ENCODE measurements around the gene CACNA2D2. TPM values are rescaled to one million over a fixed set of nuclear protein-coding genes. Genes with fewer than 3 reads are reported as not detected.

The CACNA2D2 gene
- total and polyA plus RNA-seq, 2 donors (not counting 1 experiment from before 2014, with no cell fraction given), result 0.06 TPM; not detected in 1

GRCh38 chr3:50478671-50479260 lies 24.7 kb downstream of the CACNA2D2 start:
- Histone ChIP-seq H3K79me2 (ENCODE audit: control insufficient read depth, insufficient read depth, low read length) (no peaks in the 10 kb centered on the region), H3K27ac (ENCODE audit: insufficient read depth, low read length) (no peak overlapping the region), H3K27me3 (ENCODE audit: control insufficient read depth, insufficient read depth, low read length) (no peaks in the 10 kb centered on the region), H3K9me3 (ENCODE audit: control insufficient read depth, insufficient read depth, low read depth, low read length) (no peaks in the 10 kb centered on the region), H4K20me1 (ENCODE audit: control insufficient read depth, extremely low read depth, insufficient read depth, low read length) (no peaks in the 10 kb centered on the region), H3K4me2 (ENCODE audit: extremely low read depth, insufficient read depth, low read length) (no peak overlapping the region), H2AFZ (ENCODE audit: low read length) (no peak overlapping the region), H3K9ac (ENCODE audit: insufficient read depth, low read length) (no peak overlapping the region), H3K4me3 (replicated peaks in 1 of 4; ENCODE audit: control extremely low read depth in 1 of 4, insufficient read depth in 1 of 4, low read depth in 3 of 4, low read length in 4 of 4) (no peak overlapping the region), H3K36me3 (ENCODE audit: control insufficient read depth, insufficient read depth, low read length) (no peaks in the 10 kb centered on the region), H3K4me1 (ENCODE audit: control insufficient read depth, extremely low read depth, insufficient read depth, low read length) (no peaks in the 10 kb centered on the region)
- no peak for DNase-seq (ENCODE audit: low read depth in 2 of 2)
- TF ChIP-seq EZH2 (IDR thresholded peaks at IDR 0.05; ENCODE audit: low read length, missing control alignments) (no peak), CTCF (conservative IDR thresholded peaks at IDR 0.05 in 1 of 2, IDR thresholded peaks at IDR 0.05 in 1 of 2; ENCODE audit: low read depth in 1 of 2, low read length in 2 of 2) (no peak)

- H3K27ac ChIP-seq (ENCODE audit: insufficient read depth, low read length), result no peak overlapping the region
- TF ChIP-seq CTCF (conservative IDR thresholded peaks at IDR 0.05 in 1 of 2, IDR thresholded peaks at IDR 0.05 in 1 of 2; ENCODE audit: low read depth in 1 of 2, low read length in 2 of 2) (no peak), EZH2 (IDR thresholded peaks at IDR 0.05; ENCODE audit: low read length, missing control alignments) (no peak)
- H2AFZ ChIP-seq (ENCODE audit: low read length), result no peak overlapping the region
- no peaks in the 10 kb centered on the region for H3K9me3 ChIP-seq (ENCODE audit: control insufficient read depth, insufficient read depth, low read depth, low read length)
- H3K4me1 ChIP-seq (ENCODE audit: control insufficient read depth, extremely low read depth, insufficient read depth, low read length), result no peaks in the 10 kb centered on the region
- DNase-seq (ENCODE audit: low read depth in 2 of 2), result no peak
- no peak overlapping the region for H3K9ac ChIP-seq (ENCODE audit: insufficient read depth, low read length)
- no peak overlapping the region for H3K4me3 ChIP-seq (replicated peaks in 1 of 4; ENCODE audit: control extremely low read depth in 1 of 4, insufficient read depth in 1 of 4, low read depth in 3 of 4, low read length in 4 of 4)
- no peaks in the 10 kb centered on the region for H3K36me3 ChIP-seq (ENCODE audit: control insufficient read depth, insufficient read depth, low read length)
- H4K20me1 ChIP-seq (ENCODE audit: control insufficient read depth, extremely low read depth, insufficient read depth, low read length), result no peaks in the 10 kb centered on the region
- H3K79me2 ChIP-seq (ENCODE audit: control insufficient read depth, insufficient read depth, low read length), result no peaks in the 10 kb centered on the region
- H3K27me3 ChIP-seq (ENCODE audit: control insufficient read depth, insufficient read depth, low read length), result no peaks in the 10 kb centered on the region
- no peak overlapping the region for H3K4me2 ChIP-seq (ENCODE audit: extremely low read depth, insufficient read depth, low read length)
These were observed 25.4 kb downstream of the CACNA2D2 start for GRCh38 chr3:50478051-50478450.

GRCh38 chr3:50475348-50475747 lies 28.1 kb downstream of the CACNA2D2 start:
- Histone ChIP-seq H3K4me1 (ENCODE audit: control insufficient read depth, extremely low read depth, insufficient read depth, low read length) (no peaks in the 10 kb centered on the region), H3K4me2 (ENCODE audit: extremely low read depth, insufficient read depth, low read length) (no peak overlapping the region), H3K4me3 (replicated peaks in 1 of 4; ENCODE audit: control extremely low read depth in 1 of 4, insufficient read depth in 1 of 4, low read depth in 3 of 4, low read length in 4 of 4) (no peak overlapping the region), H3K27ac (ENCODE audit: insufficient read depth, low read length) (no peak overlapping the region), H3K27me3 (ENCODE audit: control insufficient read depth, insufficient read depth, low read length) (no peaks in the 10 kb centered on the region), H3K36me3 (ENCODE audit: control insufficient read depth, insufficient read depth, low read length) (no peaks in the 10 kb centered on the region), H3K9ac (ENCODE audit: insufficient read depth, low read length) (no peak overlapping the region), H2AFZ (ENCODE audit: low read length) (no peak overlapping the region), H4K20me1 (ENCODE audit: control insufficient read depth, extremely low read depth, insufficient read depth, low read length) (no peaks in the 10 kb centered on the region), H3K9me3 (ENCODE audit: control insufficient read depth, insufficient read depth, low read depth, low read length) (no peaks in the 10 kb centered on the region), H3K79me2 (ENCODE audit: control insufficient read depth, insufficient read depth, low read length) (no peaks in the 10 kb centered on the region)
- DNase-seq (ENCODE audit: low read depth in 2 of 2), result no peak
- no peak for TF ChIP-seq EZH2 (IDR thresholded peaks at IDR 0.05; ENCODE audit: low read length, missing control alignments)
- no peak for TF ChIP-seq CTCF (conservative IDR thresholded peaks at IDR 0.05 in 1 of 2, IDR thresholded peaks at IDR 0.05 in 1 of 2; ENCODE audit: low read depth in 1 of 2, low read length in 2 of 2)

All from fibroblast of lung (primary cell).